Gastroesophageal sphincter (tissue), 3 donors: Measurements from ENCODE around the gene GNG2.

Source experiments
- CTCF ChIP-seq, 4 experiments: fragments of 200-600 bp in 2 of 4; fragments of 450-650 bp in 2 of 4; sonication (generic) in 1 of 4; IDR thresholded peaks; one replicate each; pipeline ENCODE4 v1.5.1; 2017 to 2019; ENCODE audit warnings: antibody characterized with exemption in 4 of 4, mild to moderate bottlenecking in 2 of 4, moderate library complexity in 2 of 4
- POLR2A ChIP-seq, 2 donors: fragments of 450-650 bp; IDR thresholded peaks; one replicate each; pipeline ENCODE4 v1.6.1; 2017; ENCODE audit warnings: antibody characterized with exemption in 2 of 2, mild to moderate bottlenecking in 2 of 2, moderate library complexity in 1 of 2

- TF ChIP-seq CTCF (IDR thresholded peaks at IDR 0.05), result no peak
- TF ChIP-seq POLR2A (IDR thresholded peaks at IDR 0.05), result no peak
Observed at GRCh38 chr14:51972566-51972965, 112.2 kb downstream of the GNG2 start.
